H1 (cell line): ENCODE data around the gene SLC1A6. TPM values are rescaled to one million over a fixed set of nuclear protein-coding genes. Genes with fewer than 3 reads are reported as not detected.

Experiments used
- CTCF ChIA-PET: fragments of 300-600 bp; sonication (Branson Sonifier 250); formaldehyde crosslinking; loops from one replicate; lab custom pipeline; 2021; ENCODE audit not compliant: partially characterized antibody; lab: Charles Lee
- POLR2A ChIA-PET: fragments of 300-600 bp; sonication (Branson Sonifier 250); formaldehyde crosslinking; loops from one replicate; lab custom pipeline; 2021; ENCODE audit warnings: inconsistent platforms; ENCODE audit not compliant: partially characterized antibody; lab: Charles Lee
- DNase-seq, 2 experiments: peaks; one replicate each; pipeline versions ENCODE4 v3.0.0 to v3.0.0-alpha.2; 2010 to 2022; ENCODE audit warnings: low spot score in 2 of 2, low read depth in 1 of 2, mixed read lengths in 1 of 2
- FAIRE-seq: peaks from 2 replicates; lab custom pipeline; 2011; peaks lifted over from hg19 to GRCh38; lab: Jason Lieb, UNC
- H2AFZ ChIP-seq: 2 replicates; pipeline ENCODE4 v1.8.1; 2012; ENCODE audit warnings: low read length, inconsistent platforms
- H2AK5ac ChIP-seq: 2 replicates; pipeline ENCODE4 v1.6.1; 2013; ENCODE audit warnings: low read depth, low read length
- H2BK120ac ChIP-seq: replicated peaks from 2 replicates; pipeline ENCODE3; 2013; ENCODE audit warnings: low read depth, low read length, inconsistent platforms
- H2BK12ac ChIP-seq: 2 replicates; pipeline ENCODE4 v1.6.1; 2013; ENCODE audit warnings: low read depth, low read length
- H2BK15ac ChIP-seq: 2 replicates; pipeline ENCODE4 v1.6.1; 2013; ENCODE audit warnings: low read length
- H2BK20ac ChIP-seq: 2 replicates; pipeline ENCODE4 v1.6.1; 2013; ENCODE audit warnings: low read length
- H2BK5ac ChIP-seq: 2 replicates; pipeline ENCODE4 v1.6.1; 2013; ENCODE audit warnings: low read depth, low read length
- H3K14ac ChIP-seq: 2 replicates; pipeline ENCODE4 v1.6.1; 2013; ENCODE audit warnings: inconsistent platforms; ENCODE audit not compliant: insufficient read length
- H3K18ac ChIP-seq: 2 replicates; pipeline ENCODE4 v1.6.1; 2013; ENCODE audit warnings: low read length; ENCODE audit errors: extremely low read depth
- H3K23ac ChIP-seq: 2 replicates; pipeline ENCODE4 v1.6.1; 2013; ENCODE audit warnings: inconsistent platforms; ENCODE audit not compliant: insufficient read length
- H3K23me2 ChIP-seq: 2 replicates; pipeline ENCODE4 v1.6.1; 2013; ENCODE audit warnings: low read depth, low read length
- H3K27ac ChIP-seq: 2 replicates; pipeline ENCODE4 v1.6.1; 2011; ENCODE audit warnings: low read depth, low read length, inconsistent platforms
- H3K27me3 ChIP-seq, 4 experiments: replicated peaks in 1 of 4; 1 replicate in 1 of 4; 2 replicates in 3 of 4; pipeline versions ENCODE4 v1.6.1 to v1.8.1; 2011 to 2013; ENCODE audit warnings: low read length in 3 of 4, mild to moderate bottlenecking in 3 of 4, inconsistent platforms in 2 of 4, mixed read lengths in 2 of 4, moderate library complexity in 1 of 4; ENCODE audit not compliant: control insufficient read depth in 3 of 4, insufficient read depth in 3 of 4; ENCODE audit errors: extremely low read depth in 1 of 4
- H3K36me3 ChIP-seq, 4 experiments: 2 replicates each; pipeline versions ENCODE4 v1.6.1 to v1.8.1; 2011 to 2013; ENCODE audit warnings: mild to moderate bottlenecking in 4 of 4, low read length in 3 of 4, moderate library complexity in 2 of 4, control low read depth in 1 of 4, inconsistent platforms in 1 of 4; ENCODE audit not compliant: insufficient read depth in 4 of 4, control insufficient read depth in 2 of 4
- H3K4ac ChIP-seq: replicated peaks from 2 replicates; pipeline ENCODE3; 2013; ENCODE audit warnings: low read length, low read depth, mixed read lengths, inconsistent platforms; ENCODE audit not compliant: insufficient read length
- H3K4me1 ChIP-seq, 4 experiments: replicated peaks in 1 of 4; 1 replicate in 1 of 4; 2 replicates in 3 of 4; pipeline versions ENCODE4 v1.6.1 to v1.8.1; 2011 to 2013; ENCODE audit warnings: low read length in 3 of 4, inconsistent platforms in 2 of 4, mixed read lengths in 1 of 4; ENCODE audit not compliant: insufficient read depth in 4 of 4, control insufficient read depth in 3 of 4
- H3K4me2 ChIP-seq, 2 experiments: 2 replicates each; pipeline versions ENCODE4 v1.6.1 to v1.8.1; 2011 to 2013; ENCODE audit warnings: low read depth in 2 of 2, low read length in 2 of 2, control low read depth in 1 of 2, inconsistent platforms in 1 of 2, mild to moderate bottlenecking in 1 of 2; ENCODE audit not compliant: insufficient read depth in 1 of 2
- H3K4me3 ChIP-seq, 4 experiments: fragments of 200-600, 300-600 bp in 1 of 4; sonication (generic), shearing (Covaris generic), sonication (Bioruptor Twin) in 1 of 4; 2 replicates each; pipeline versions ENCODE4 v1.5.1 to v1.8.1; 2011 to 2016; ENCODE audit warnings: low read length in 4 of 4, low read depth in 3 of 4, control low read depth in 2 of 4, inconsistent platforms in 2 of 4, mild to moderate bottlenecking in 2 of 4, mixed read lengths in 1 of 4, moderate library complexity in 1 of 4; ENCODE audit not compliant: insufficient read depth in 2 of 4; ENCODE audit errors: extremely low read depth in 1 of 4
- H3K56ac ChIP-seq: replicated peaks from 2 replicates; pipeline ENCODE3; 2013; ENCODE audit warnings: low read depth, mild to moderate bottlenecking, mixed read lengths, low read length, inconsistent platforms; ENCODE audit not compliant: insufficient read length
- H3K79me1 ChIP-seq: 2 replicates; pipeline ENCODE4 v1.6.1; 2013; ENCODE audit warnings: low read depth, low read length, control low read depth
- H3K79me2 ChIP-seq, 2 experiments: 2 replicates each; pipeline versions ENCODE4 v1.6.1 to v1.8.1; 2012 to 2013; ENCODE audit warnings: low read length in 2 of 2, mild to moderate bottlenecking in 2 of 2, inconsistent platforms in 1 of 2; ENCODE audit not compliant: insufficient read depth in 2 of 2, control insufficient read depth in 1 of 2
- H3K9ac ChIP-seq, 4 experiments: replicated peaks in 1 of 4; 1 replicate in 1 of 4; 2 replicates in 3 of 4; pipeline versions ENCODE4 v1.6.1 to v1.8.1; 2011 to 2013; ENCODE audit warnings: low read depth in 3 of 4, low read length in 3 of 4, control low read depth in 2 of 4, mild to moderate bottlenecking in 2 of 4, moderate library complexity in 2 of 4, inconsistent platforms in 1 of 4; ENCODE audit errors: extremely low read depth in 1 of 4
- H3K9me3 ChIP-seq, 2 experiments: 2 replicates each; pipeline versions ENCODE4 v1.6.1 to v1.8.1; 2012 to 2013; ENCODE audit warnings: mild to moderate bottlenecking in 2 of 2, moderate library complexity in 2 of 2, control low read depth in 1 of 2, inconsistent platforms in 1 of 2, low read depth in 1 of 2, low read length in 1 of 2, mixed read lengths in 1 of 2; ENCODE audit not compliant: insufficient read depth in 2 of 2
- H4K20me1 ChIP-seq, 2 experiments: replicated peaks in 1 of 2; 2 replicates each; pipeline versions ENCODE3 to v1.8.1; 2011 to 2013; ENCODE audit warnings: inconsistent platforms in 2 of 2, low read length in 2 of 2, mild to moderate bottlenecking in 1 of 2; ENCODE audit not compliant: insufficient read depth in 2 of 2, control insufficient read depth in 1 of 2
- H4K5ac ChIP-seq: 2 replicates; pipeline ENCODE4 v1.6.1; 2013; ENCODE audit warnings: low read length, low read depth, mixed read lengths, inconsistent platforms; ENCODE audit not compliant: insufficient read length
- H4K8ac ChIP-seq: 2 replicates; pipeline ENCODE4 v1.8.0; 2013; ENCODE audit warnings: mild to moderate bottlenecking, moderate library complexity, low read length, inconsistent platforms; ENCODE audit not compliant: insufficient read depth; ENCODE audit errors: extremely low read depth
- H4K91ac ChIP-seq: replicated peaks from 2 replicates; pipeline ENCODE3; 2013; ENCODE audit warnings: low read length, mixed read lengths, inconsistent platforms; ENCODE audit not compliant: insufficient read length
- KDM5A ChIP-seq: fragments of 200-600 bp; IDR thresholded peaks from 2 replicates; pipeline ENCODE4 v1.7.1; 2012; ENCODE audit warnings: mild to moderate bottlenecking, low read length, inconsistent platforms, mixed read lengths
- WGBS, 2 experiments: shearing (Covaris generic) in 1 of 2; methylation state at CpG; one replicate each; pipeline versions ENCODE4 v1.1.6 to v1.1.7; 2013 to 2015; ENCODE audit warnings: low lambda C conversion rate in 2 of 2, mixed read lengths in 2 of 2, inconsistent platforms in 1 of 2, low coverage in 1 of 2, missing lambda C conversion rate in 1 of 2; ENCODE audit not compliant: insufficient replicate concordance in 2 of 2, insufficient coverage in 1 of 2, insufficient read length in 1 of 2; ENCODE audit errors: extremely low coverage in 1 of 2, missing lambda C conversion rate in 1 of 2; 5-methylcytosine and 5-hydroxymethylcytosine counted together
- polyA plus RNA-seq, 7 experiments: library from polyadenylated mRNA; depleted of rRNA in 3 of 7; stranded (reverse) in 5 of 7; unstranded in 2 of 7; fragments of >200 nt in 5 of 7; fragments of 200-250 nt in 2 of 7; gene quantifications; 1 replicate in 5 of 7; 2 replicates in 1 of 7; 4 replicates in 1 of 7; pipeline versions ENCODE4 v1.2.1 to v1.2.3, GENCODE V29; 2011 to 2013; ENCODE audit warnings: missing spikeins in 2 of 7, mixed read lengths in 2 of 7
- total RNA-seq: library from RNA; stranded (reverse); fragmentation: NEBNext Ultra II Directional; extraction: Animal tissue kit (Norgen Biotek cat#: 25700); gene quantifications from 2 replicates; pipeline ENCODE4 v1.2.1, GENCODE V29; 2021

The SLC1A6 gene
- total and polyA plus RNA-seq, 2 of the 8 experiments (the other 6 are each of a cell fraction or from before 2014, with no cell fraction given) = 14.0 to 26.6 TPM

DNA sequence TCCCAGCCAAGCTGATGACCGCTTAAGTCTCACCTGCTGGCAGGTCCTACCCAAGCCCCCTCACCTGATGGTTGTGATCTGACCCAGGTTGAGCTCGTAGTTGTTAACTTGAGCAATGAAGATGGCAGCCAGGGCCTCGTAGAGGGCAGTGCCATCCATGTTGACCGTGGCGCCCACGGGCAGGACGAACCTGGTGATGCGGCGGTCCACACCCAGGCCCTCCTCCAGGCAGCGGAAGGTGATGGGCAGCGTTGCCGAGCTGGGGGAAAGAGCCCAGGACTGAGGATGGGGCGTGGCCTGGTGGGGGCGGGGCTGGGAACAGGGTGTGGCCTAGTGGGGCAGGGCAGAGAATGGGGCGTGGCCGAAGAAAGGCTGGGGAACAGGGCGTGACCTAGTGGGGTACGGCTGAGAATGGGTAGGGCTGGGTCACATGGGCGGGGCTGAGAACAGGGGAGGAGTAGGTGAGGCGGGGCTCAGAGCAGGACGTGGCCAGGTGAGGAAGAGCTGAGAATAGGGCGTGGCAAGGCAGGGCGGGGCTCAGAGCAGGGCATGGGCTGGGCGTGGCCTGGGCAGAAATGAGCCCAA is 25.5 kb downstream of the SLC1A6 start:
- Histone ChIP-seq H3K9ac (no peak overlapping the region), H3K27ac (no peak overlapping the region), H3K4me3 (no peak overlapping the region), H2BK5ac (no peak overlapping the region), H3K4me2 (no peak overlapping the region), H4K5ac (no peak overlapping the region), H3K79me1 (no peaks in the 10 kb centered on the region), H2BK120ac (no peak overlapping the region), H4K8ac (no peak overlapping the region), H3K4ac (no peak overlapping the region), H3K9me3 (peaks cover 22 to 40% of the 10 kb centered on the region in 2 experiments), H4K91ac (no peak overlapping the region), H3K36me3 (no peaks in the 10 kb centered on the region), H3K14ac (no peak overlapping the region), H3K79me2 (no peaks in the 10 kb centered on the region), H2AK5ac (no peak overlapping the region), H3K23me2 (no peaks in the 10 kb centered on the region), H2BK12ac (no peak overlapping the region), H3K18ac (no peak overlapping the region), H4K20me1 (no peaks in the 10 kb centered on the region), H3K56ac (no peak overlapping the region), H2AFZ (no peak overlapping the region), H2BK20ac (no peak overlapping the region), H3K23ac (no peak overlapping the region), H3K27me3 (no peaks in the 10 kb centered on the region), H2BK15ac (no peak overlapping the region), H3K4me1 (no peaks in the 10 kb centered on the region)
- CTCF ChIA-PET = no interaction called here
- 94% methylated on average over 17 of the region's 24 CpGs; no CpG with 5 or more reads in 1 of the 2 experiments for WGBS, 2 experiments
- no peak for DNase-seq
- FAIRE-seq = no peak
- TF ChIP-seq KDM5A = no peak
- POLR2A ChIA-PET = no interaction called here
